ENCODE results near the gene NOBOX.

DNA sequence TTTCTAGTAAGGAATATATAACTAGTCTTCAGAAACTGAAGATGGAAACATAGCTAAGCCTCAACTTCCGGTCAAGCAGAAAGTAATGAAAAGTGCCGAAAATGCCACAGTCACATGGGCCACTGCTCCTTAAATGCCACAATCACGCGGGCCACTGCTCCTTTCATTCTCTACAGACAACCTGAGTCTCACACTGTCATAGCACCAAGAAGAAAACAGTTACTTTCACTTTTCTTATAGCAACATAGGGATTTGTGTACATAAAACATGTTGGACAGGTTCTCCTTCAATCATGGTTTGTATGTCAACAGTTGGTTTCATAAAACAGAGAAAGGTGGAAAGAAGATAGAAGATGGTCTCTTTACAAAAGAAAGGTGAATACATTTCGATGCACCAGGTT is 48.6 kb upstream of the NOBOX start:
- TF ChIP-seq CTCF (IDR thresholded peaks at IDR 0.05) = no peak
- no peak for TF ChIP-seq POLR2A (IDR thresholded peaks at IDR 0.05)
